Measurements from ENCODE around the gene CUL3.

DNA sequence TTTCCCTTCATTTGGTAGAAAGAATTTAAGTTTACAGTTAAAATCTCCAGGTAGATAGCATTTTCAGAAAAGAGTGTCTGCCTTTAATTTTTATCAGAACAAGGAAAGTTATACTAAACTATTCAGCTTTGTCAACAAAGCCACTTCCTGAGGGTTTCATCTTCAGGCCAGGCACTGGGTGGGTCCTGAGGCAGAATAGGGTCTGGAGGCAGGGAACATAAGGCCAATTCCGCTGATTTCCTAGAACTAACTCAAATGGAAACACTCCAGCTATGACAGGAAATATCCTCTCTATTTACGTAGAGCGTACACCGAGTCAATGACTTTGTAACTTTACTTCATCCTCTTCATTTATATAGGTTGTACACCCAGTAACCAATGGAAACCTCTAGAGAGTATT is 150.5 kb downstream of the CUL3 start:
- TF ChIP-seq, protein P1, sequence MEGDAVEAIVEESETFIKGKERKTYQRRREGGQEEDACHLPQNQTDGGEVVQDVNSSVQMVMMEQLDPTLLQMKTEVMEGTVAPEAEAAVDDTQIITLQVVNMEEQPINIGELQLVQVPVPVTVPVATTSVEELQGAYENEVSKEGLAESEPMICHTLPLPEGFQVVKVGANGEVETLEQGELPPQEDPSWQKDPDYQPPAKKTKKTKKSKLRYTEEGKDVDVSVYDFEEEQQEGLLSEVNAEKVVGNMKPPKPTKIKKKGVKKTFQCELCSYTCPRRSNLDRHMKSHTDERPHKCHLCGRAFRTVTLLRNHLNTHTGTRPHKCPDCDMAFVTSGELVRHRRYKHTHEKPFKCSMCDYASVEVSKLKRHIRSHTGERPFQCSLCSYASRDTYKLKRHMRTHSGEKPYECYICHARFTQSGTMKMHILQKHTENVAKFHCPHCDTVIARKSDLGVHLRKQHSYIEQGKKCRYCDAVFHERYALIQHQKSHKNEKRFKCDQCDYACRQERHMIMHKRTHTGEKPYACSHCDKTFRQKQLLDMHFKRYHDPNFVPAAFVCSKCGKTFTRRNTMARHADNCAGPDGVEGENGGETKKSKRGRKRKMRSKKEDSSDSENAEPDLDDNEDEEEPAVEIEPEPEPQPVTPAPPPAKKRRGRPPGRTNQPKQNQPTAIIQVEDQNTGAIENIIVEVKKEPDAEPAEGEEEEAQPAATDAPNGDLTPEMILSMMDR (IDR thresholded peaks at IDR 0.05) = no peak
- no peak for TF ChIP-seq POLR2A (IDR thresholded peaks at IDR 0.05)

Measured in body of pancreas (tissue), 4 donors.